HepG2 (cell line): ENCODE data around the gene MICOS13. TPM values are rescaled to one million over a fixed set of nuclear protein-coding genes. Genes with fewer than 3 reads are reported as not detected.

ENCODE experiments used
- KDM1A ChIP-seq: IDR thresholded peaks from 2 replicates; pipeline ENCODE4 v1.6.1; 2016; ENCODE audit warnings: missing compliant biosample characterization
- MED1 ChIP-seq: sonication (generic); formaldehyde crosslinking; IDR thresholded peaks from 2 replicates; pipeline ENCODE4 v1.4.0; 2020; ENCODE audit warnings: missing genetic modification reagents
- PPARG ChIP-seq: conservative IDR thresholded peaks from 2 replicates; pipeline ENCODE4 v1.6.1; 2016; ENCODE audit warnings: missing biosample characterization, missing genetic modification reagents
- SIX4 ChIP-seq: sonication (generic); formaldehyde crosslinking; IDR thresholded peaks from 2 replicates; pipeline ENCODE4 v1.4.0; 2020; ENCODE audit warnings: missing genetic modification reagents
- TBP ChIP-seq: sonication (generic); formaldehyde crosslinking; IDR thresholded peaks from 2 replicates; pipeline ENCODE4 v1.5.0; 2020; ENCODE audit warnings: missing genetic modification reagents
- ZNF430 ChIP-seq: sonication (generic); formaldehyde crosslinking; IDR thresholded peaks from 2 replicates; pipeline ENCODE4 v1.9.0; 2021; ENCODE audit warnings: mild to moderate bottlenecking, missing genetic modification reagents
- ZNF563 ChIP-seq: sonication (generic); formaldehyde crosslinking; IDR thresholded peaks from 2 replicates; pipeline ENCODE4 v1.8.0; 2022; ENCODE audit warnings: mild to moderate bottlenecking, moderate library complexity, missing genetic modification reagents
- ZNF878 ChIP-seq: sonication (generic); formaldehyde crosslinking; IDR thresholded peaks from 2 replicates; pipeline ENCODE4 v1.8.1; 2023; ENCODE audit warnings: mild to moderate bottlenecking, missing genetic modification reagents, moderate library complexity
- ZSCAN31 ChIP-seq: sonication (generic); formaldehyde crosslinking; IDR thresholded peaks from 2 replicates; pipeline ENCODE4 v1.5.0; 2020; ENCODE audit warnings: low read depth, mild to moderate bottlenecking, missing genetic modification reagents
- polyA plus RNA-seq, 8 experiments: library from polyadenylated mRNA; depleted of rRNA in 3 of 8; stranded (reverse) in 7 of 8; unstranded in 1 of 8; fragments of >200 nt; fragmentation: Illumina TruSeq in 4 of 8; extraction: Trizol in 4 of 8; gene quantifications; 2 replicates each; pipeline versions ENCODE4 v1.2.1 to v1.2.3, GENCODE V29; 2011 to 2016; ENCODE audit warnings: low read depth in 4 of 8, missing spikeins in 1 of 8, mixed read lengths in 1 of 8; ENCODE audit not compliant: insufficient read depth in 1 of 8
- total RNA-seq, 5 experiments: library from RNA; depleted of rRNA; stranded (reverse); fragments of >200 nt; fragmentation: Illumina TruSeq; extraction: Trizol; gene quantifications; 2 replicates each; pipeline ENCODE4 v1.2.3, GENCODE V29; 2016; ENCODE audit warnings: low read depth in 1 of 5
- TF ChIP-seq, protein P1 (sequence below): sonication (generic); formaldehyde crosslinking; IDR thresholded peaks from 2 replicates; pipeline ENCODE4 v1.4.0; 2020; ENCODE audit warnings: missing genetic modification reagents, mild to moderate bottlenecking, borderline replicate concordance
- TF ChIP-seq, protein P2 (sequence below): sonication (generic); formaldehyde crosslinking; IDR thresholded peaks from 2 replicates; pipeline ENCODE4 v1.9.0; 2021; ENCODE audit warnings: missing genetic modification reagents, borderline replicate concordance
- TF ChIP-seq, protein P3 (sequence below): sonication (generic); formaldehyde crosslinking; IDR thresholded peaks from 2 replicates; pipeline ENCODE4 v1.5.0; 2020; ENCODE audit warnings: mild to moderate bottlenecking, missing genetic modification reagents, borderline replicate concordance
- TF ChIP-seq, protein P4 (sequence below): IDR thresholded peaks from 2 replicates; pipeline ENCODE4 v1.6.1; 2012; ENCODE audit warnings: low read depth, low read length, improper control_type of control experiment

The MICOS13 gene
- total and polyA plus RNA-seq, 2 of the 13 experiments (the other 11 are each of a cell fraction or from before 2014, with no cell fraction given): 28.8 to 35.4 TPM

GRCh38 chr19:5719961-5720790, 39.9 kb upstream of the MICOS13 start, which contains the start of the genes CATSPERD and LONP1 (continued):
- TF ChIP-seq, protein P1, sequence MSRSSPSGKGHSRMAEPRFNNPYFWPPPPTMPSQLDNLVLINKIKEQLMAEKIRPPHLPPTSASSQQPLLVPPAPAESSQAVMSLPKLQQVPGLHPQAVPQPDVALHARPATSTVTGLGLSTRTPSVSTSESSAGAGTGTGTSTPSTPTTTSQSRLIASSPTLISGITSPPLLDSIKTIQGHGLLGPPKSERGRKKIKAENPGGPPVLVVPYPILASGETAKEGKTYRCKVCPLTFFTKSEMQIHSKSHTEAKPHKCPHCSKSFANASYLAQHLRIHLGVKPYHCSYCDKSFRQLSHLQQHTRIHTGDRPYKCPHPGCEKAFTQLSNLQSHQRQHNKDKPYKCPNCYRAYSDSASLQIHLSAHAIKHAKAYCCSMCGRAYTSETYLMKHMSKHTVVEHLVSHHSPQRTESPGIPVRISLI (CRISPR knock-in tag): no peak
- TF ChIP-seq MED1 (CRISPR knock-in tag) (peak; percentile 86), SIX4 (CRISPR knock-in tag) (peak; percentile 71), KDM1A (CRISPR knock-in tag) (0 out of 2 replicates have a peak, but pooled peaks have one; percentile 40), TBP (CRISPR knock-in tag) (peak; percentile 50; the same call in 1 of the 2 replicates), ZNF878 (CRISPR knock-in tag) (0 out of 2 replicates have a peak, but pooled peaks have one; percentile 77), ZNF430 (peak; percentile 95), ZNF563 (CRISPR knock-in tag) (peak; percentile 78), ZSCAN31 (CRISPR knock-in tag) (peak; percentile 71; the same call in 1 of the 2 replicates), PPARG (peak; percentile 68; the same call in 1 of the 2 replicates)
- TF ChIP-seq, protein P2, sequence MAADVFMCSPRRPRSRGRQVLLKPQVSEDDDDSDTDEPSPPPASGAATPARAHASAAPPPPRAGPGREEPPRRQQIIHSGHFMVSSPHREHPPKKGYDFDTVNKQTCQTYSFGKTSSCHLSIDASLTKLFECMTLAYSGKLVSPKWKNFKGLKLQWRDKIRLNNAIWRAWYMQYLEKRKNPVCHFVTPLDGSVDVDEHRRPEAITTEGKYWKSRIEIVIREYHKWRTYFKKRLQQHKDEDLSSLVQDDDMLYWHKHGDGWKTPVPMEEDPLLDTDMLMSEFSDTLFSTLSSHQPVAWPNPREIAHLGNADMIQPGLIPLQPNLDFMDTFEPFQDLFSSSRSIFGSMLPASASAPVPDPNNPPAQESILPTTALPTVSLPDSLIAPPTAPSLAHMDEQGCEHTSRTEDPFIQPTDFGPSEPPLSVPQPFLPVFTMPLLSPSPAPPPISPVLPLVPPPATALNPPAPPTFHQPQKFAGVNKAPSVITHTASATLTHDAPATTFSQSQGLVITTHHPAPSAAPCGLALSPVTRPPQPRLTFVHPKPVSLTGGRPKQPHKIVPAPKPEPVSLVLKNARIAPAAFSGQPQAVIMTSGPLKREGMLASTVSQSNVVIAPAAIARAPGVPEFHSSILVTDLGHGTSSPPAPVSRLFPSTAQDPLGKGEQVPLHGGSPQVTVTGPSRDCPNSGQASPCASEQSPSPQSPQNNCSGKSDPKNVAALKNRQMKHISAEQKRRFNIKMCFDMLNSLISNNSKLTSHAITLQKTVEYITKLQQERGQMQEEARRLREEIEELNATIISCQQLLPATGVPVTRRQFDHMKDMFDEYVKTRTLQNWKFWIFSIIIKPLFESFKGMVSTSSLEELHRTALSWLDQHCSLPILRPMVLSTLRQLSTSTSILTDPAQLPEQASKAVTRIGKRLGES: peak; percentile 64; the same call in 1 of the 2 replicates
- TF ChIP-seq, protein P3, sequence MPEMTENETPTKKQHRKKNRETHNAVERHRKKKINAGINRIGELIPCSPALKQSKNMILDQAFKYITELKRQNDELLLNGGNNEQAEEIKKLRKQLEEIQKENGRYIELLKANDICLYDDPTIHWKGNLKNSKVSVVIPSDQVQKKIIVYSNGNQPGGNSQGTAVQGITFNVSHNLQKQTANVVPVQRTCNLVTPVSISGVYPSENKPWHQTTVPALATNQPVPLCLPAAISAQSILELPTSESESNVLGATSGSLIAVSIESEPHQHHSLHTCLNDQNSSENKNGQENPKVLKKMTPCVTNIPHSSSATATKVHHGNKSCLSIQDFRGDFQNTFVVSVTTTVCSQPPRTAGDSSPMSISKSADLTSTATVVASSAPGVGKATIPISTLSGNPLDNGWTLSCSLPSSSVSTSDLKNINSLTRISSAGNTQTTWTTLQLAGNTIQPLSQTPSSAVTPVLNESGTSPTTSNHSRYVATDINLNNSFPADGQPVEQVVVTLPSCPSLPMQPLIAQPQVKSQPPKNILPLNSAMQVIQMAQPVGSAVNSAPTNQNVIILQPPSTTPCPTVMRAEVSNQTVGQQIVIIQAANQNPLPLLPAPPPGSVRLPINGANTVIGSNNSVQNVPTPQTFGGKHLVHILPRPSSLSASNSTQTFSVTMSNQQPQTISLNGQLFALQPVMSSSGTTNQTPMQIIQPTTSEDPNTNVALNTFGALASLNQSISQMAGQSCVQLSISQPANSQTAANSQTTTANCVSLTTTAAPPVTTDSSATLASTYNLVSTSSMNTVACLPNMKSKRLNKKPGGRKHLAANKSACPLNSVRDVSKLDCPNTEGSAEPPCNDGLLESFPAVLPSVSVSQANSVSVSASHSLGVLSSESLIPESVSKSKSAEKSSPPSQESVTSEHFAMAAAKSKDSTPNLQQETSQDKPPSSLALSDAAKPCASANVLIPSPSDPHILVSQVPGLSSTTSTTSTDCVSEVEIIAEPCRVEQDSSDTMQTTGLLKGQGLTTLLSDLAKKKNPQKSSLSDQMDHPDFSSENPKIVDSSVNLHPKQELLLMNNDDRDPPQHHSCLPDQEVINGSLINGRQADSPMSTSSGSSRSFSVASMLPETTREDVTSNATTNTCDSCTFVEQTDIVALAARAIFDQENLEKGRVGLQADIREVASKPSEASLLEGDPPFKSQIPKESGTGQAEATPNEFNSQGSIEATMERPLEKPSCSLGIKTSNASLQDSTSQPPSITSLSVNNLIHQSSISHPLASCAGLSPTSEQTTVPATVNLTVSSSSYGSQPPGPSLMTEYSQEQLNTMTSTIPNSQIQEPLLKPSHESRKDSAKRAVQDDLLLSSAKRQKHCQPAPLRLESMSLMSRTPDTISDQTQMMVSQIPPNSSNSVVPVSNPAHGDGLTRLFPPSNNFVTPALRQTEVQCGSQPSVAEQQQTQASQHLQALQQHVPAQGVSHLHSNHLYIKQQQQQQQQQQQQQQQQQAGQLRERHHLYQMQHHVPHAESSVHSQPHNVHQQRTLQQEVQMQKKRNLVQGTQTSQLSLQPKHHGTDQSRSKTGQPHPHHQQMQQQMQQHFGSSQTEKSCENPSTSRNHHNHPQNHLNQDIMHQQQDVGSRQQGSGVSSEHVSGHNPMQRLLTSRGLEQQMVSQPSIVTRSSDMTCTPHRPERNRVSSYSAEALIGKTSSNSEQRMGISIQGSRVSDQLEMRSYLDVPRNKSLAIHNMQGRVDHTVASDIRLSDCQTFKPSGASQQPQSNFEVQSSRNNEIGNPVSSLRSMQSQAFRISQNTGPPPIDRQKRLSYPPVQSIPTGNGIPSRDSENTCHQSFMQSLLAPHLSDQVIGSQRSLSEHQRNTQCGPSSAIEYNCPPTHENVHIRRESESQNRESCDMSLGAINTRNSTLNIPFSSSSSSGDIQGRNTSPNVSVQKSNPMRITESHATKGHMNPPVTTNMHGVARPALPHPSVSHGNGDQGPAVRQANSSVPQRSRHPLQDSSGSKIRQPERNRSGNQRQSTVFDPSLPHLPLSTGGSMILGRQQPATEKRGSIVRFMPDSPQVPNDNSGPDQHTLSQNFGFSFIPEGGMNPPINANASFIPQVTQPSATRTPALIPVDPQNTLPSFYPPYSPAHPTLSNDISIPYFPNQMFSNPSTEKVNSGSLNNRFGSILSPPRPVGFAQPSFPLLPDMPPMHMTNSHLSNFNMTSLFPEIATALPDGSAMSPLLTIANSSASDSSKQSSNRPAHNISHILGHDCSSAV (CRISPR knock-in tag): no peak
- TF ChIP-seq, protein P4, sequence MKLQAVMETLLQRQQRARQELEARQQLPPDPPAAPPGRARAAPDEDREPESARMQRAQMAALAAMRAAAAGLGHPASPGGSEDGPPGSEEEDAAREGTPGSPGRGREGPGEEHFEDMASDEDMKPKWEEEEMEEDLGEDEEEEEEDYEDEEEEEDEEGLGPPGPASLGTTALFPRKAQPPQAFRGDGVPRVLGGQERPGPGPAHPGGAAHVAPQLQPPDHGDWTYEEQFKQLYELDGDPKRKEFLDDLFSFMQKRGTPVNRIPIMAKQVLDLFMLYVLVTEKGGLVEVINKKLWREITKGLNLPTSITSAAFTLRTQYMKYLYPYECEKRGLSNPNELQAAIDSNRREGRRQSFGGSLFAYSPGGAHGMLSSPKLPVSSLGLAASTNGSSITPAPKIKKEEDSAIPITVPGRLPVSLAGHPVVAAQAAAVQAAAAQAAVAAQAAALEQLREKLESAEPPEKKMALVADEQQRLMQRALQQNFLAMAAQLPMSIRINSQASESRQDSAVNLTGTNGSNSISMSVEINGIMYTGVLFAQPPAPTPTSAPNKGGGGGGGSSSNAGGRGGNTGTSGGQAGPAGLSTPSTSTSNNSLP: 0 out of 2 replicates have a peak, but pooled peaks have one; percentile 6
